Measurements from ENCODE around the gene RBX1.

- TF ChIP-seq CTCF (IDR thresholded peaks at IDR 0.05; ENCODE audit: low read depth, low read length) (no peak), POLR2A (IDR thresholded peaks at IDR 0.05; ENCODE audit: extremely low read depth, insufficient read length) (no peak)
Observed at GRCh38 chr22:40955571-40955970, 4.4 kb downstream of the RBX1 start.

Measured in NB4 (cell line).